Ascending aorta (tissue), 2 donors: ENCODE measurements around the gene DNAH1. TPM values are rescaled to one million over a fixed set of nuclear protein-coding genes. Genes with fewer than 3 reads are reported as not detected.
"Not testable (repeated sequence)": the region's sequence is repeated elsewhere in the genome, so short reads cannot be mapped to it uniquely, and the experiment has no call there.

ENCODE experiments used
- DNase-seq, 2 donors: peaks; one replicate each; pipeline ENCODE4 v3.0.0-alpha.2; 2019; ENCODE audit warnings: low spot score in 2 of 2
- H3K27ac ChIP-seq, 2 donors: fragments of 200-600 bp; sonication (generic); one replicate each; pipeline ENCODE4 v1.5.1; 2016 to 2017; ENCODE audit warnings: mild to moderate bottlenecking in 1 of 2
- H3K27me3 ChIP-seq: fragments of 200-600 bp; sonication (generic); one replicate; pipeline ENCODE4 v1.5.1; 2017
- H3K36me3 ChIP-seq, 2 donors: fragments of 200-600 bp; sonication (generic); one replicate each; pipeline ENCODE4 v1.5.1; 2016
- H3K4me1 ChIP-seq, 2 donors: fragments of 200-600 bp; sonication (generic); one replicate each; pipeline ENCODE4 v1.5.1; 2016 to 2017; ENCODE audit warnings: mild to moderate bottlenecking in 1 of 2
- H3K4me3 ChIP-seq, 2 donors: fragments of 200-600 bp; sonication (generic); one replicate each; pipeline ENCODE4 v1.5.1; 2016 to 2017; ENCODE audit warnings: mild to moderate bottlenecking in 1 of 2
- H3K9me3 ChIP-seq, 2 donors: fragments of 200-600 bp; sonication (generic); one replicate each; pipeline ENCODE4 v1.5.1; 2016
- CTCF ChIP-seq, 3 experiments: fragments of 200-600 bp in 2 of 3; fragments of 450-650 bp in 1 of 3; sonication (generic) in 2 of 3; IDR thresholded peaks; one replicate each; pipeline ENCODE4 v1.5.1; 2016 to 2019; ENCODE audit warnings: antibody characterized with exemption in 3 of 3, mild to moderate bottlenecking in 1 of 3, moderate library complexity in 1 of 3
- intact Hi-C: fragments of 100-400 bp; cut with DNase I; formaldehyde crosslinking; loops from one replicate; pipeline ENCODE4 v1.15.1; 2023
- total RNA-seq: library from RNA; depleted of rRNA; stranded (reverse); fragments of >200 nt; gene quantifications from one replicate; pipeline ENCODE4 v1.1.0, GENCODE V29; 2016

DNAH1 gene
- total RNA-seq, 1 donor from 2014 or later = 7.6 TPM

- Histone ChIP-seq H3K27me3 (no peaks in the 10 kb centered on the region), H3K4me3 (no peak overlapping the region), H3K9me3 (no peaks in the 10 kb centered on the region), H3K36me3 (no peaks in the 10 kb centered on the region), H3K4me1 (peaks cover 0 to 32% of the 10 kb centered on the region in 2 donors), H3K27ac (peak overlapping the region; percentile 38 to 60)
- intact Hi-C loops = loop anchor here (10.0 kb wide), 1 partner anchor 307 kb away; the partner anchor contains the start of genes ABHD14A and ABHD14B
- no peak for TF ChIP-seq CTCF (IDR thresholded peaks at IDR 0.05)
- DNase-seq = no peak
Observed at GRCh38 chr3:52281981-52282801, 33.9 kb upstream of the DNAH1 start.

- Histone ChIP-seq H3K36me3 (no peaks in the 10 kb centered on the region), H3K4me3 (no peak overlapping the region), H3K9me3 (no peaks in the 10 kb centered on the region), H3K4me1 (peaks cover 0 to 33% of the 10 kb centered on the region in 2 donors), H3K27me3 (no peaks in the 10 kb centered on the region), H3K27ac (peak overlapping the region; percentile 38 to 65)
- TF ChIP-seq CTCF (IDR thresholded peaks at IDR 0.05) = no peak
- intact Hi-C loops = loop anchor here (10.0 kb wide), 1 partner anchor 309 kb away; the partner anchor contains the start of genes ABHD14A and ABHD14B
- no peak for DNase-seq
Observed at GRCh38 chr3:52283306-52283705, 32.8 kb upstream of the DNAH1 start.

DNA sequence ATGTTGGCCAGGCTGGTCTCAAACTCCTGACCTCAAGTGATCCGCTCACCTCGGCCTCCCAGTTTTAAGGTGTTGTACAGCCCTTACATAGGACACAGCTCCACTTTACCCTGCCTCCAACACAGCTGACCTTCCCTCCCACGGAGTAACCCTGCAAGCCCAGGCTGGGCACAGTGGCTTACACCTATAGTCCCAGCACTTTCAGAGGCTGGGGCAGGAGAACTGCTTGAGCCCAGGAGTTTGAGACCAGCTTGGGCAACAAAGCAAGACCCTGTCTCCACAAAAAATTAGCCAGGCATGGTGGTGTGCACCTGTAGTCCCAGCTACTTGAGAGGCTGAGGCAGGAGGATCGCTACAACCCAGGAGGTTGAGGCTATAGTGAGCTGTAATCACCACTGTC is 32.1 kb upstream of the DNAH1 start:
- peak overlapping the region; percentile 15 to 38 for H3K27ac ChIP-seq
- not testable (repeated sequence) for H3K36me3 ChIP-seq, H3K27me3 ChIP-seq, H3K9me3 ChIP-seq, DNase-seq, H3K4me3 ChIP-seq
- H3K4me1 ChIP-seq = peaks cover 0 to 38% of the 10 kb centered on the region in 2 donors
- intact Hi-C loops = loop anchor here (10.0 kb wide), 1 partner anchor 309 kb away; the partner anchor contains the start of genes ABHD14A and ABHD14B

DNA sequence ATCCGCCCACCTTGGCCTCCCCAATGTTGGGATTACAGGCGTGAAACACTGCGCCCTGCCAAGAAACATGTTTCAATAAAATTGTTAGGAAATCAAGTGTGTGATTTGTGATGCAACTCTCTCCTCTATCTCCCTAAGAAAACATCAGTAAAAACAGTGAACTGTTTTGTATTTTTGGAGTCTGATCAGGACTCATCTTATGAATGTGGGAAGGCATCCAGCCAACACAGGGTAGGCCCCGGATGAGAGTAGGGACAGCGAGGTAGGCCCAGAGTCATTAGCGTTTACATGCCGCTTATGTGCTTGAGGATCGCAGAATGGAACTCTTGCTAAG is 29.4 kb upstream of the DNAH1 start:
- intact Hi-C loops = loop anchor here (1.0 to 10.0 kb wide), 5 partner anchors 8 to 312 kb away; partner anchors contain the start of genes ABHD14A, ABHD14B, NT5DC2 and POC1A
- Histone ChIP-seq H3K4me3 (peak overlapping the region; percentile 68 to 74), H3K27me3 (no peaks in the 10 kb centered on the region), H3K27ac (peak overlapping the region; percentile 94 to 98), H3K36me3 (peaks cover 0 to 6% of the 10 kb centered on the region in 2 donors), H3K4me1 (peaks cover 0 to 21% of the 10 kb centered on the region in 2 donors), H3K9me3 (no peaks in the 10 kb centered on the region)
- no peak for TF ChIP-seq CTCF (IDR thresholded peaks at IDR 0.05)
- no peak for DNase-seq

- H3K4me1 ChIP-seq = peaks cover 0 to 13% of the 10 kb centered on the region in 2 donors
- no peaks in the 10 kb centered on the region for H3K9me3 ChIP-seq
- intact Hi-C loops = loop anchor here (5.0 to 10.0 kb wide), 2 partner anchors 244 to 314 kb away; partner anchors contain the start of genes ABHD14A, ABHD14B and NT5DC2
- H3K27ac ChIP-seq = peak overlapping the region in 1 of 2 donors; percentile 98
- no peak for DNase-seq
- H3K36me3 ChIP-seq = peaks cover 12 to 22% of the 10 kb centered on the region in 2 donors
- H3K27me3 ChIP-seq = no peaks in the 10 kb centered on the region
- no peak for TF ChIP-seq CTCF (IDR thresholded peaks at IDR 0.05)
- peak overlapping the region; percentile 68 to 74 for H3K4me3 ChIP-seq
Observed at GRCh38 chr3:52288674-52289073, 27.4 kb upstream of the DNAH1 start.

GRCh38 chr3:52289338-52289746 is 26.8 kb upstream of the DNAH1 start:
- Histone ChIP-seq H3K4me1 (peaks cover 0 to 13% of the 10 kb centered on the region in 2 donors), H3K4me3 (no peak overlapping the region), H3K36me3 (peaks cover 12 to 22% of the 10 kb centered on the region in 2 donors), H3K27me3 (no peaks in the 10 kb centered on the region), H3K27ac (no peak overlapping the region), H3K9me3 (no peaks in the 10 kb centered on the region)
- no peak for TF ChIP-seq CTCF (IDR thresholded peaks at IDR 0.05)
- intact Hi-C loops = loop anchor here (5.0 to 10.0 kb wide), 2 partner anchors 243 to 315 kb away; partner anchors contain the start of genes ABHD14A, ABHD14B and NT5DC2
- no peak for DNase-seq
